ENCODE measurements around the gene GTF2H4. TPM values are rescaled to one million over a fixed set of nuclear protein-coding genes. Genes with fewer than 3 reads are reported as not detected.

GTF2H4 gene
- total and polyA plus RNA-seq, 10 of the 15 experiments (the other 5 are each of a cell fraction or from before 2014, with no cell fraction given), result 1.1 to 43.8 (median 18.9) TPM

DNA sequence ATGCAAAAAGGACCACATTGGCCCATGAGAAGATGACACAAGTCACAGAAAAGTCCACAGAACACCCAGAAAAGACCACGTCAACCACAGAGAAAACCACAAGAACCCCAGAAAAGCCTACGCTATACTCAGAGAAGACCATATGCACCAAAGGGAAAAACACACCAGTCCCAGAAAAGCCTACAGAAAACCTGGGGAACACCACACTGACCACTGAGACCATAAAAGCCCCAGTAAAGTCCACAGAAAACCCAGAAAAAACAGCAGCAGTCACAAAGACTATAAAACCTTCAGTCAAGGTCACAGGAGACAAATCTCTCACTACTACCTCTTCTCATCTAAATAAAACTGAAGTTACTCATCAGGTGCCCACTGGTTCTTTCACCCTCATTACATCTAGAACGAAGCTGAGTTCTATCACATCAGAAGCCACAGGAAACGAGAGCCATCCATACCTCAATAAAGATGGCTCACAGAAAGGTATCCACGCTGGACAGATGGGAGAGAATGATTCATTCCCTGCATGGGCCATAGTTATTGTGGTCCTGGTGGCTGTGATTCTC lies 44.0 kb downstream of the GTF2H4 start:
- no peak for FAIRE-seq
- Histone ChIP-seq H3K9ac (ENCODE audit: control insufficient read depth, insufficient read depth, low read length) (no peak overlapping the region), H3K27me3 (replicated peaks in 1 of 2; ENCODE audit: control insufficient read depth in 2 of 2, insufficient read depth in 2 of 2, low read length in 1 of 2) (no peaks in the 10 kb centered on the region), H4K20me1 (ENCODE audit: control insufficient read depth, insufficient read depth) (no peaks in the 10 kb centered on the region), H3K4me1 (ENCODE audit: control insufficient read depth, insufficient read depth, low read length) (peaks cover 21% of the 10 kb centered on the region), H3K9me3 (replicated peaks; ENCODE audit: control insufficient read depth, insufficient read depth, low read length) (peaks cover 2% of the 10 kb centered on the region; the same call in 2 of the 3 replicates), H2AFZ (ENCODE audit: control insufficient read depth, low read depth, low read length) (no peak overlapping the region), H3K4me2 (ENCODE audit: control insufficient read depth, insufficient read depth) (no peak overlapping the region), H3K27ac (ENCODE audit: control insufficient read depth, insufficient read depth) (no peak overlapping the region), H3K79me2 (ENCODE audit: control insufficient read depth, insufficient read depth, low read length) (no peaks in the 10 kb centered on the region), H3K4me3 (no peak overlapping the region), H3K36me3 (ENCODE audit: control insufficient read depth in 2 of 2, insufficient read depth in 2 of 2, low read length in 1 of 2) (no peaks in the 10 kb centered on the region)
- RAD21 ChIA-PET (ENCODE audit: unreplicated experiment), result no interaction called here
- DNase-seq (ENCODE audit: low read depth, low spot score), result peak; percentile 37
- CTCF ChIA-PET, result interaction anchor here (1.2 kb wide), 1 partner anchor 119 kb away, joined by 3 read pairs; no protein-coding TSS in a partner anchor
- in situ Hi-C loops (cut with MboI) (no loop called here), intact Hi-C loops (cut with micrococcal nuclease; ENCODE audit: unreplicated experiment) (no loop called here)
- POLR2A ChIA-PET, result interaction anchor here (0.5 kb wide), 1 partner anchor 1179 kb away, joined by 6 read pairs; no protein-coding TSS in a partner anchor
- SMC1A ChIA-PET (ENCODE audit: uncharacterized antibody, unreplicated experiment), result no interaction called here
- no TSS peak for BruUV-seq (replicated peaks)
- 0 out of 3 replicates have a peak, but pooled peaks have one; percentile 6 for ATAC-seq
- WGBS (ENCODE audit: insufficient coverage, insufficient replicate concordance, low lambda C conversion rate, missing lambda C conversion rate), result 0% methylated on average over 5 of the region's 5 CpGs
- TF ChIP-seq ASH2L (IDR thresholded peaks at IDR 0.05; ENCODE audit: borderline replicate concordance, low read depth) (no peak), SIN3A (IDR thresholded peaks at IDR 0.05; ENCODE audit: low read depth, low read length) (no peak), ZZZ3 (IDR thresholded peaks at IDR 0.05; ENCODE audit: control insufficient read depth, insufficient read length, low read depth) (no peak), ESRRA (IDR thresholded peaks at IDR 0.05; ENCODE audit: low read length) (peak; percentile 76; the same call in 1 of the 2 replicates), BHLHE40 (IDR thresholded peaks at IDR 0.05; ENCODE audit: borderline replicate concordance in 1 of 2, low read depth in 2 of 2, low read length in 1 of 2) (no peak), RCOR1 (conservative IDR thresholded peaks at IDR 0.05; ENCODE audit: low read depth, low read length) (no peak), MTA2 (IDR thresholded peaks at IDR 0.05; ENCODE audit: low read depth) (no peak), STAT1 (conservative IDR thresholded peaks at IDR 0.05) (no peak), SREBF2 (IDR thresholded peaks at IDR 0.05; ENCODE audit: low read length) (no peak), PML (IDR thresholded peaks at IDR 0.05; ENCODE audit: low read length) (0 out of 2 replicates have a peak, but pooled peaks have one; percentile 23), ETV6 (conservative IDR thresholded peaks at IDR 0.05 in 1 of 2, IDR thresholded peaks at IDR 0.05 in 1 of 2; ENCODE audit: borderline replicate concordance in 1 of 2, low read depth in 1 of 2) (0 out of 4 replicates have a peak, but pooled peaks of 1 of the 2 experiments have one; percentile 28), SUPT20H (IDR thresholded peaks at IDR 0.05; ENCODE audit: borderline replicate concordance, control insufficient read depth, low read depth, low read length) (no peak), SMARCA5 (IDR thresholded peaks at IDR 0.05) (no peak)
- TF ChIP-seq, protein P1, sequence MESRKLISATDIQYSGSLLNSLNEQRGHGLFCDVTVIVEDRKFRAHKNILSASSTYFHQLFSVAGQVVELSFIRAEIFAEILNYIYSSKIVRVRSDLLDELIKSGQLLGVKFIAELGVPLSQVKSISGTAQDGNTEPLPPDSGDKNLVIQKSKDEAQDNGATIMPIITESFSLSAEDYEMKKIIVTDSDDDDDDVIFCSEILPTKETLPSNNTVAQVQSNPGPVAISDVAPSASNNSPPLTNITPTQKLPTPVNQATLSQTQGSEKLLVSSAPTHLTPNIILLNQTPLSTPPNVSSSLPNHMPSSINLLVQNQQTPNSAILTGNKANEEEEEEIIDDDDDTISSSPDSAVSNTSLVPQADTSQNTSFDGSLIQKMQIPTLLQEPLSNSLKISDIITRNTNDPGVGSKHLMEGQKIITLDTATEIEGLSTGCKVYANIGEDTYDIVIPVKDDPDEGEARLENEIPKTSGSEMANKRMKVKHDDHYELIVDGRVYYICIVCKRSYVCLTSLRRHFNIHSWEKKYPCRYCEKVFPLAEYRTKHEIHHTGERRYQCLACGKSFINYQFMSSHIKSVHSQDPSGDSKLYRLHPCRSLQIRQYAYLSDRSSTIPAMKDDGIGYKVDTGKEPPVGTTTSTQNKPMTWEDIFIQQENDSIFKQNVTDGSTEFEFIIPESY (IDR thresholded peaks at IDR 0.05), result no peak
- TF ChIP-seq, protein P2, sequence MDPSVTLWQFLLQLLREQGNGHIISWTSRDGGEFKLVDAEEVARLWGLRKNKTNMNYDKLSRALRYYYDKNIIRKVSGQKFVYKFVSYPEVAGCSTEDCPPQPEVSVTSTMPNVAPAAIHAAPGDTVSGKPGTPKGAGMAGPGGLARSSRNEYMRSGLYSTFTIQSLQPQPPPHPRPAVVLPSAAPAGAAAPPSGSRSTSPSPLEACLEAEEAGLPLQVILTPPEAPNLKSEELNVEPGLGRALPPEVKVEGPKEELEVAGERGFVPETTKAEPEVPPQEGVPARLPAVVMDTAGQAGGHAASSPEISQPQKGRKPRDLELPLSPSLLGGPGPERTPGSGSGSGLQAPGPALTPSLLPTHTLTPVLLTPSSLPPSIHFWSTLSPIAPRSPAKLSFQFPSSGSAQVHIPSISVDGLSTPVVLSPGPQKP (IDR thresholded peaks at IDR 0.05; ENCODE audit: low read depth, low read length), result no peak
- TF ChIP-seq, protein P3, sequence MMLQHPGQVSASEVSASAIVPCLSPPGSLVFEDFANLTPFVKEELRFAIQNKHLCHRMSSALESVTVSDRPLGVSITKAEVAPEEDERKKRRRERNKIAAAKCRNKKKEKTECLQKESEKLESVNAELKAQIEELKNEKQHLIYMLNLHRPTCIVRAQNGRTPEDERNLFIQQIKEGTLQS (IDR thresholded peaks at IDR 0.05; ENCODE audit: borderline replicate concordance, extremely low read depth, low read depth, low read length), result no peak
- TF ChIP-seq, protein P4, sequence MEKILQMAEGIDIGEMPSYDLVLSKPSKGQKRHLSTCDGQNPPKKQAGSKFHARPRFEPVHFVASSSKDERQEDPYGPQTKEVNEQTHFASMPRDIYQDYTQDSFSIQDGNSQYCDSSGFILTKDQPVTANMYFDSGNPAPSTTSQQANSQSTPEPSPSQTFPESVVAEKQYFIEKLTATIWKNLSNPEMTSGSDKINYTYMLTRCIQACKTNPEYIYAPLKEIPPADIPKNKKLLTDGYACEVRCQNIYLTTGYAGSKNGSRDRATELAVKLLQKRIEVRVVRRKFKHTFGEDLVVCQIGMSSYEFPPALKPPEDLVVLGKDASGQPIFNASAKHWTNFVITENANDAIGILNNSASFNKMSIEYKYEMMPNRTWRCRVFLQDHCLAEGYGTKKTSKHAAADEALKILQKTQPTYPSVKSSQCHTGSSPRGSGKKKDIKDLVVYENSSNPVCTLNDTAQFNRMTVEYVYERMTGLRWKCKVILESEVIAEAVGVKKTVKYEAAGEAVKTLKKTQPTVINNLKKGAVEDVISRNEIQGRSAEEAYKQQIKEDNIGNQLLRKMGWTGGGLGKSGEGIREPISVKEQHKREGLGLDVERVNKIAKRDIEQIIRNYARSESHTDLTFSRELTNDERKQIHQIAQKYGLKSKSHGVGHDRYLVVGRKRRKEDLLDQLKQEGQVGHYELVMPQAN (conservative IDR thresholded peaks at IDR 0.05), result no peak
